ENCODE data around the gene DCN.

GRCh38 chr12:91230841-91231240, 48.2 kb upstream of the DCN start:
- no peak for TF ChIP-seq CTCF (IDR thresholded peaks at IDR 0.05)
- TF ChIP-seq POLR2A (IDR thresholded peaks at IDR 0.05) = no peak
